Measurements from ENCODE around the gene MARVELD3. TPM values are rescaled to one million over a fixed set of nuclear protein-coding genes. Genes with fewer than 3 reads are reported as not detected.

Gene MARVELD3
- total and polyA plus RNA-seq, 2 of the 8 experiments (the other 6 are each of a cell fraction or from before 2014, with no cell fraction given): 18.0 to 34.8 TPM

GRCh38 chr16:71649704-71650103 is 23.7 kb downstream of the MARVELD3 start:
- peaks cover 2 to 8% of the 10 kb centered on the region in 2 experiments for H4K20me1 ChIP-seq (replicated peaks in 1 of 2; ENCODE audit: control insufficient read depth in 1 of 2, insufficient read depth in 2 of 2, low read length in 2 of 2)
- H3K36me3 ChIP-seq (ENCODE audit: control insufficient read depth in 2 of 4, insufficient read depth in 4 of 4, low read length in 3 of 4): peaks cover 2 to 39% (median 12%) of the 10 kb centered on the region in 4 experiments; a peak in 7 of 8 replicates
- no peak overlapping the region for H3K23ac ChIP-seq (ENCODE audit: insufficient read length)
- no peak overlapping the region for H3K56ac ChIP-seq (replicated peaks; ENCODE audit: insufficient read length, low read depth, low read length)
- H4K8ac ChIP-seq (ENCODE audit: extremely low read depth, insufficient read depth, low read length): no peak overlapping the region
- DNase-seq (ENCODE audit: low read depth in 1 of 2, low spot score in 2 of 2) (no peak), FAIRE-seq (no peak)
- no peaks in the 10 kb centered on the region for H3K79me2 ChIP-seq (ENCODE audit: control insufficient read depth in 1 of 2, insufficient read depth in 2 of 2, low read length in 2 of 2)
- no peak overlapping the region for H2BK12ac ChIP-seq (ENCODE audit: low read depth, low read length)
- H2BK15ac ChIP-seq (ENCODE audit: low read length): no peak overlapping the region
- H3K14ac ChIP-seq (ENCODE audit: insufficient read length): no peak overlapping the region
- ChIA-PET CTCF (ENCODE audit: partially characterized antibody) (interaction anchor here (1.0 to 1.2 kb wide), 2 partner anchors 30 to 39 kb away, joined by 3 to 5 read pairs; no protein-coding TSS in a partner anchor), POLR2A (ENCODE audit: partially characterized antibody) (no interaction called here)
- no peak overlapping the region for H3K18ac ChIP-seq (ENCODE audit: extremely low read depth, low read length)
- no peak overlapping the region for H3K4me3 ChIP-seq (ENCODE audit: extremely low read depth in 1 of 4, insufficient read depth in 2 of 4, low read depth in 3 of 4, low read length in 4 of 4)
- no peak overlapping the region for H4K5ac ChIP-seq (ENCODE audit: insufficient read length, low read depth, low read length)
- H3K23me2 ChIP-seq (ENCODE audit: low read depth, low read length): no peaks in the 10 kb centered on the region
- H3K9me3 ChIP-seq (ENCODE audit: insufficient read depth in 2 of 2, low read depth in 1 of 2, low read length in 1 of 2): no peaks in the 10 kb centered on the region
- H3K4me1 ChIP-seq (replicated peaks in 1 of 4; ENCODE audit: control insufficient read depth in 3 of 4, insufficient read depth in 4 of 4, low read length in 3 of 4): no peaks in the 10 kb centered on the region
- no peak overlapping the region for H2BK5ac ChIP-seq (ENCODE audit: low read depth, low read length)
- H3K4ac ChIP-seq (replicated peaks; ENCODE audit: insufficient read length, low read depth, low read length): no peak overlapping the region
- H3K27ac ChIP-seq (ENCODE audit: low read depth, low read length): no peak overlapping the region
- no peak overlapping the region for H3K9ac ChIP-seq (replicated peaks in 1 of 4; ENCODE audit: extremely low read depth in 1 of 4, low read depth in 3 of 4, low read length in 3 of 4)
- H3K4me2 ChIP-seq (ENCODE audit: insufficient read depth in 1 of 2, low read depth in 2 of 2, low read length in 2 of 2): no peak overlapping the region
- H2AFZ ChIP-seq (ENCODE audit: low read length): no peak overlapping the region
- 95% methylated on average over 7 of the region's 7 CpGs; no CpG with 5 or more reads in 1 of the 2 experiments for WGBS, 2 experiments (ENCODE audit: extremely low coverage in 1 of 2, insufficient coverage in 1 of 2, insufficient read length in 1 of 2, insufficient replicate concordance in 2 of 2, low coverage in 1 of 2, low lambda C conversion rate in 2 of 2, missing lambda C conversion rate in 1 of 2)
- H2BK20ac ChIP-seq (ENCODE audit: low read length): no peak overlapping the region
- no peaks in the 10 kb centered on the region for H3K79me1 ChIP-seq (ENCODE audit: low read depth, low read length)
- no peak overlapping the region for H2AK5ac ChIP-seq (ENCODE audit: low read depth, low read length)
- H2BK120ac ChIP-seq (replicated peaks; ENCODE audit: low read depth, low read length): no peak overlapping the region
- no peak overlapping the region for H4K91ac ChIP-seq (replicated peaks; ENCODE audit: insufficient read length, low read length)
- no peaks in the 10 kb centered on the region for H3K27me3 ChIP-seq (replicated peaks in 1 of 4; ENCODE audit: control insufficient read depth in 3 of 4, extremely low read depth in 1 of 4, insufficient read depth in 3 of 4, low read length in 3 of 4)
- TF ChIP-seq TCF12 (IDR thresholded peaks at IDR 0.05; ENCODE audit: low read depth, low read length) (no peak), SP4 (IDR thresholded peaks at IDR 0.05; ENCODE audit: low read length) (no peak), JUND (IDR thresholded peaks at IDR 0.05; ENCODE audit: low read length) (no peak), SP1 (IDR thresholded peaks at IDR 0.05; ENCODE audit: low read depth, low read length) (no peak), BRCA1 (IDR thresholded peaks at IDR 0.05; ENCODE audit: low read depth, low read length) (no peak), SUZ12 (IDR thresholded peaks at IDR 0.05; ENCODE audit: low read length) (no peak), YY1 (IDR thresholded peaks at IDR 0.05; ENCODE audit: low read depth, low read length) (no peak), ATF2 (IDR thresholded peaks at IDR 0.05; ENCODE audit: low read length) (no peak), USF2 (IDR thresholded peaks at IDR 0.05; ENCODE audit: low read length) (no peak), KDM1A (IDR thresholded peaks at IDR 0.05; ENCODE audit: borderline replicate concordance, low read length) (no peak), SRF (IDR thresholded peaks at IDR 0.05; ENCODE audit: low read depth, low read length) (no peak), FOSL1 (IDR thresholded peaks at IDR 0.05; ENCODE audit: insufficient read depth, low read depth, low read length) (no peak), JUN (IDR thresholded peaks at IDR 0.05; ENCODE audit: low read depth, low read length) (no peak)

Data from H1 (cell line).